ENCODE data around the gene PAIP2B.

GRCh38 chr2:71212336-71212735, 14.6 kb downstream of the PAIP2B start:
- TF ChIP-seq EZH2 (IDR thresholded peaks at IDR 0.05): no peak
- TF ChIP-seq CTCF (IDR thresholded peaks at IDR 0.05): no peak
- TF ChIP-seq EZH2phosphoT487 (IDR thresholded peaks at IDR 0.05): no peak
